K562 (cell line): Measurements from ENCODE around the gene DNAH3. TPM values are rescaled to one million over a fixed set of nuclear protein-coding genes. Genes with fewer than 3 reads are reported as not detected.

ENCODE experiments used
- CHD4 ChIP-seq: fragments of 200-600 bp; sonication (generic); IDR thresholded peaks from 3 replicates; pipeline ENCODE4 v1.6.1; 2012; ENCODE audit warnings: low read depth, mild to moderate bottlenecking, mixed read lengths, low read length, inconsistent platforms; ENCODE audit not compliant: insufficient read depth, insufficient replicate concordance, poor library complexity, severe bottlenecking
- ESRRA ChIP-seq: fragments of 450-650 bp; IDR thresholded peaks from 2 replicates; pipeline ENCODE4 v1.6.1; 2014; ENCODE audit warnings: low read depth, mild to moderate bottlenecking, moderate library complexity, borderline replicate concordance
- EZH2 ChIP-seq: IDR thresholded peaks from 2 replicates; pipeline ENCODE4 v1.6.1; 2012; ENCODE audit warnings: low read depth, mild to moderate bottlenecking, inconsistent platforms, low read length, borderline replicate concordance
- FOXK1 ChIP-seq: sonication (generic); formaldehyde crosslinking; IDR thresholded peaks from 2 replicates; pipeline ENCODE4 v1.8.0; 2022; ENCODE audit warnings: missing genetic modification reagents, mild to moderate bottlenecking, borderline replicate concordance
- GABPA ChIP-seq: fragments of 200-800 bp; sonication (Bioruptor generic); conservative IDR thresholded peaks from 2 replicates; pipeline ENCODE4 v1.6.1; 2016; ENCODE audit warnings: low read depth, missing genetic modification characterization, missing compliant biosample characterization
- SMARCB1 ChIP-seq: IDR thresholded peaks from 2 replicates; pipeline ENCODE4 v1.6.1; 2011; ENCODE audit warnings: improper control_type of control experiment, low read depth; ENCODE audit not compliant: insufficient read length
- TBP ChIP-seq: optimal IDR thresholded peaks from 2 replicates; pipeline ENCODE3; 2011; ENCODE audit warnings: low read depth, low read length, improper control_type of control experiment
- ZNF121 ChIP-seq: sonication (generic); formaldehyde crosslinking; conservative IDR thresholded peaks from 2 replicates; pipeline ENCODE4 v1.8.0; 2022; ENCODE audit warnings: missing genetic modification reagents
- ZNF695 ChIP-seq: fragments of 450-650 bp; formaldehyde crosslinking; IDR thresholded peaks from 2 replicates; pipeline ENCODE4 v1.4.0; 2020; ENCODE audit warnings: mild to moderate bottlenecking, moderate library complexity
- polyA plus RNA-seq, 8 experiments: library from polyadenylated mRNA; depleted of rRNA in 4 of 8; stranded (reverse) in 5 of 8; unstranded in 3 of 8; fragments of >200 nt; fragmentation: Nextera tagmentation in 2 of 8; fragmentation: Illumina TruSeq in 1 of 8; extraction: Ambion mirVana in 2 of 8; extraction: Trizol in 1 of 8; gene quantifications; 2 replicates each; pipeline versions ENCODE4 v1.2.1 to v1.2.3, GENCODE V29; 2011 to 2014; ENCODE audit warnings: inconsistent platforms in 1 of 8, missing spikeins in 1 of 8
- total RNA-seq, 7 experiments: library from RNA; depleted of rRNA in 6 of 7; stranded (reverse); fragments of >200 nt in 6 of 7; fragmentation: Illumina TruSeq in 2 of 7; extraction: Trizol in 2 of 7; gene quantifications; 2 replicates each; pipeline versions ENCODE4 v1.2.1 to v1.2.3, GENCODE V29; 2011 to 2021; ENCODE audit warnings: low replicate concordance in 1 of 7
- TF ChIP-seq, protein P1 (sequence below): fragments of 450-650 bp; IDR thresholded peaks from 2 replicates; pipeline ENCODE4 v1.7.1; 2018; ENCODE audit warnings: mild to moderate bottlenecking, low read depth; ENCODE audit not compliant: partially characterized antibody
- TF ChIP-seq, protein P2 (sequence below): fragments of 200-800 bp; sonication (Bioruptor generic); IDR thresholded peaks from 2 replicates; pipeline ENCODE4 v1.6.1; 2017; ENCODE audit warnings: missing genetic modification characterization, missing compliant biosample characterization

DNAH3 gene
- total and polyA plus RNA-seq, 9 of the 15 experiments (the other 6 are each of a cell fraction or from before 2014, with no cell fraction given): 0.32 to 0.84 (median 0.44) TPM

DNA sequence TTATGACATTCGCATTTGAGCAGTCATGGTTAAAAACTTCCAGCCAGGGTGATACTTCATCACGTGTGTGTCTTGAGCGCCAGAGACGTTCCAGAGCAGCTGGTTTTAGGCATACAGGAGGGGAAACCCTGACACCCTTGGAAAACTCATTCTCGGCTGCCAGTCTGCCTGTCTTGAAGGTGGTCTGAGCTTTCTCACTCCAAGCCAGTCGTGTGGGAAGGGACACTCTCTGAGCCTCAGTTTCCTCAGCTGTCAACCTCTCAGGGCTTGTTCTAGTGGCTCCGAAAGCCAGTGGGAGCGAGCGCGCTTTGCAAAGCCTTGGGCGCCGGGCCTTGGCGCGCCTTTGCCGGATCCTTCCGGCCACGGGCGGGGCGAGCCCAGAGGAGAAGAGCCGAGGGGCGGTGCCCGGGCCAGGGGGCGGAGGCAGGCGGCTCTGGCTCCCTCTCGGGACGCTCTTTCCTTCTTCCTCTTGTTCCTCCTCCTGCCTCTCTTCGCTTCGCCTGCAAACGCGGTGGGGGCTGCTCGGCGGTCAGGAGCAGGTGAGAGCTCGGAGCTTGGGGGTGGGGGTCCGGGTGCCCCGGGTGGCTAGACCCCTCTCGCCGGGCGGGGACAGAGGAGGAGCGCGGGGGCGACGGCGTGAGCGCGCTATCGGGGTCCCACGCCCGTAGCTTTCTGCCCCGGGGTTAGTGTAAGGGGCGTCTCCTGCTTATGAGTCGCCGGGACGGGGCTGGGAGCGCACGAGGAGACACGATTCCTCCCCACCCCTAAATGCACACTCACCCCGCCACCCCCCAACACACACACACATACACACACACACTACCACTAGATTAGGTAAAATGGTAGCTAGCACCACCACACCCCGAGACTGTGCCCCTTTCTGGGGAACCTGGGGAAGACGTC is 7.8 kb upstream of the DNAH3 start, which contains the start of gene LDAF1 (continued):
- no peak for TF ChIP-seq EZH2
- TF ChIP-seq, protein P1, sequence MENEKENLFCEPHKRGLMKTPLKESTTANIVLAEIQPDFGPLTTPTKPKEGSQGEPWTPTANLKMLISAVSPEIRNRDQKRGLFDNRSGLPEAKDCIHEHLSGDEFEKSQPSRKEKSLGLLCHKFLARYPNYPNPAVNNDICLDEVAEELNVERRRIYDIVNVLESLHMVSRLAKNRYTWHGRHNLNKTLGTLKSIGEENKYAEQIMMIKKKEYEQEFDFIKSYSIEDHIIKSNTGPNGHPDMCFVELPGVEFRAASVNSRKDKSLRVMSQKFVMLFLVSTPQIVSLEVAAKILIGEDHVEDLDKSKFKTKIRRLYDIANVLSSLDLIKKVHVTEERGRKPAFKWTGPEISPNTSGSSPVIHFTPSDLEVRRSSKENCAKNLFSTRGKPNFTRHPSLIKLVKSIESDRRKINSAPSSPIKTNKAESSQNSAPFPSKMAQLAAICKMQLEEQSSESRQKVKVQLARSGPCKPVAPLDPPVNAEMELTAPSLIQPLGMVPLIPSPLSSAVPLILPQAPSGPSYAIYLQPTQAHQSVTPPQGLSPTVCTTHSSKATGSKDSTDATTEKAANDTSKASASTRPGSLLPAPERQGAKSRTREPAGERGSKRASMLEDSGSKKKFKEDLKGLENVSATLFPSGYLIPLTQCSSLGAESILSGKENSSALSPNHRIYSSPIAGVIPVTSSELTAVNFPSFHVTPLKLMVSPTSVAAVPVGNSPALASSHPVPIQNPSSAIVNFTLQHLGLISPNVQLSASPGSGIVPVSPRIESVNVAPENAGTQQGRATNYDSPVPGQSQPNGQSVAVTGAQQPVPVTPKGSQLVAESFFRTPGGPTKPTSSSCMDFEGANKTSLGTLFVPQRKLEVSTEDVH: peak; percentile 53
- TF ChIP-seq FOXK1 (CRISPR knock-in tag): no peak
- TF ChIP-seq ZNF695 (CRISPR knock-in tag): no peak
- TF ChIP-seq SMARCB1: no peak
- TF ChIP-seq ESRRA: 0 out of 2 replicates have a peak, but pooled peaks have one; percentile 8
- TF ChIP-seq TBP: peak; percentile 67
- TF ChIP-seq GABPA: peak; percentile 65
- no peak for TF ChIP-seq ZNF121 (CRISPR knock-in tag)
- TF ChIP-seq CHD4: no peak
- TF ChIP-seq, protein P2, sequence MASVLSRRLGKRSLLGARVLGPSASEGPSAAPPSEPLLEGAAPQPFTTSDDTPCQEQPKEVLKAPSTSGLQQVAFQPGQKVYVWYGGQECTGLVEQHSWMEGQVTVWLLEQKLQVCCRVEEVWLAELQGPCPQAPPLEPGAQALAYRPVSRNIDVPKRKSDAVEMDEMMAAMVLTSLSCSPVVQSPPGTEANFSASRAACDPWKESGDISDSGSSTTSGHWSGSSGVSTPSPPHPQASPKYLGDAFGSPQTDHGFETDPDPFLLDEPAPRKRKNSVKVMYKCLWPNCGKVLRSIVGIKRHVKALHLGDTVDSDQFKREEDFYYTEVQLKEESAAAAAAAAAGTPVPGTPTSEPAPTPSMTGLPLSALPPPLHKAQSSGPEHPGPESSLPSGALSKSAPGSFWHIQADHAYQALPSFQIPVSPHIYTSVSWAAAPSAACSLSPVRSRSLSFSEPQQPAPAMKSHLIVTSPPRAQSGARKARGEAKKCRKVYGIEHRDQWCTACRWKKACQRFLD (CRISPR knock-in tag): peak; percentile 67; the same call in 1 of the 2 replicates
